Testis (tissue), 2 donors: ENCODE results near the gene PHF2.

Experiments used
- POLR2A ChIP-seq: fragments of 450-650 bp; IDR thresholded peaks from one replicate; pipeline ENCODE4 v1.6.1; 2017; ENCODE audit warnings: antibody characterized with exemption, mild to moderate bottlenecking, moderate library complexity
- TF ChIP-seq, protein P1 (sequence below), 3 experiments: fragments of 450-650 bp in 2 of 3; fragments of 200-600 bp in 1 of 3; sonication (generic) in 1 of 3; IDR thresholded peaks; one replicate each; pipeline ENCODE4 v1.5.1; 2016 to 2019; ENCODE audit warnings: antibody characterized with exemption in 3 of 3, mild to moderate bottlenecking in 2 of 3, moderate library complexity in 1 of 3

DNA sequence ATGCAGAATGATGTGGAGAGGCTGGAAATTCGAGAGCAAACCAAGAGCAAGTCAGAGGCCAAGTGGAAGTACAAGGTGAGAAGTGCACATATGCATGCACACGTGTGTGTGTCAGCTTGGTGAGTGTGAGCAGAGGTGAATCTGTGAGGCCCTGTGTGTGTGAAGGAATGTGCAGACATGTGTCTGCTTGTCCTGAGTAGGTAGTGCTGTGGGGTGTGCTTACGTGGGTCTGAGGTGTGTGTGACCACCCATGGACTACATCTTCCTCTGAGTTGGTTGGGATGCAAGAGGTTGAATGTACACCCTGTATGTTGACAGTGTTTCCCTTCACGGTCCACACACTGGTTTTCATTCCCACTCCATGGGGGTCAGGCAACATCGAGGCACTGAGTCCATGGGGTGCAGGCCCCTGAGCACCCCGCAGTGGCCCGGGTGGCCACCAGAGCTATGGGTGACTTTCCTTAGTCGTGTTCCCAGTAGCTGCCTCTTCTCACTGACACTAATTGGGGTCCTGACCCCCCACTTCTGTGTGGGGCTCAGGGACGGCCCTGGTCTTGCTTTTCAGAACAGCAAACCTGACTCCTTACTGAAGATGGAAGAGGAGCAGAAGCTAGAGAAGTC is 86.7 kb downstream of the PHF2 start:
- TF ChIP-seq, protein P1, sequence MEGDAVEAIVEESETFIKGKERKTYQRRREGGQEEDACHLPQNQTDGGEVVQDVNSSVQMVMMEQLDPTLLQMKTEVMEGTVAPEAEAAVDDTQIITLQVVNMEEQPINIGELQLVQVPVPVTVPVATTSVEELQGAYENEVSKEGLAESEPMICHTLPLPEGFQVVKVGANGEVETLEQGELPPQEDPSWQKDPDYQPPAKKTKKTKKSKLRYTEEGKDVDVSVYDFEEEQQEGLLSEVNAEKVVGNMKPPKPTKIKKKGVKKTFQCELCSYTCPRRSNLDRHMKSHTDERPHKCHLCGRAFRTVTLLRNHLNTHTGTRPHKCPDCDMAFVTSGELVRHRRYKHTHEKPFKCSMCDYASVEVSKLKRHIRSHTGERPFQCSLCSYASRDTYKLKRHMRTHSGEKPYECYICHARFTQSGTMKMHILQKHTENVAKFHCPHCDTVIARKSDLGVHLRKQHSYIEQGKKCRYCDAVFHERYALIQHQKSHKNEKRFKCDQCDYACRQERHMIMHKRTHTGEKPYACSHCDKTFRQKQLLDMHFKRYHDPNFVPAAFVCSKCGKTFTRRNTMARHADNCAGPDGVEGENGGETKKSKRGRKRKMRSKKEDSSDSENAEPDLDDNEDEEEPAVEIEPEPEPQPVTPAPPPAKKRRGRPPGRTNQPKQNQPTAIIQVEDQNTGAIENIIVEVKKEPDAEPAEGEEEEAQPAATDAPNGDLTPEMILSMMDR (IDR thresholded peaks at IDR 0.05): no peak
- no peak for TF ChIP-seq POLR2A
